Tibial artery (tissue), 4 donors: Measurements from ENCODE around the gene IL10RA.

Experiments used
- DNase-seq, 2 donors: peaks; one replicate each; pipeline ENCODE4 v3.0.0-alpha.2; 2019
- H3K27ac ChIP-seq, 2 donors: fragments of 200-600 bp; sonication (generic) in 1 of 2; 1 replicate in 1 of 2; 2 replicates in 1 of 2; pipeline ENCODE4 v1.5.1; 2018 to 2019; ENCODE audit warnings: mild to moderate bottlenecking in 1 of 2
- H3K27me3 ChIP-seq, 2 donors: fragments of 200-600 bp; sonication (generic) in 1 of 2; one replicate each; pipeline versions ENCODE4 v1.5.1 to v1.6.0; 2016 to 2019
- H3K36me3 ChIP-seq, 3 donors: fragments of 200-600 bp; sonication (generic) in 2 of 3; one replicate each; pipeline ENCODE4 v1.5.1; 2016 to 2019; ENCODE audit warnings: mild to moderate bottlenecking in 2 of 3
- H3K4me1 ChIP-seq, 4 donors: fragments of 200-600 bp; sonication (generic) in 2 of 4; 1 replicate in 3 of 4; 2 replicates in 1 of 4; pipeline ENCODE4 v1.5.1; 2016 to 2019
- H3K4me3 ChIP-seq, 2 donors: fragments of 200-600 bp; sonication (generic) in 1 of 2; 1 replicate in 1 of 2; 2 replicates in 1 of 2; pipeline ENCODE4 v1.5.1; 2018 to 2019; ENCODE audit warnings: mild to moderate bottlenecking in 2 of 2
- H3K9me3 ChIP-seq, 3 donors: fragments of 200-600 bp; sonication (generic) in 1 of 3; one replicate each; pipeline ENCODE4 v1.5.1; 2016 to 2019
- intact Hi-C: fragments of 100-400 bp; cut with DNase I; formaldehyde crosslinking; loops from one replicate; pipeline ENCODE4 v1.15.0; 2023; ENCODE audit warnings: low total_unique reads
- TF ChIP-seq, protein P1 (sequence below), 2 experiments: fragments of 200-600 bp in 1 of 2; fragments of 450-650 bp in 1 of 2; IDR thresholded peaks; one replicate each; pipeline ENCODE4 v1.5.1; 2017 to 2019; ENCODE audit warnings: antibody characterized with exemption in 2 of 2, mild to moderate bottlenecking in 1 of 2, moderate library complexity in 1 of 2

The IL10RA gene

DNA sequence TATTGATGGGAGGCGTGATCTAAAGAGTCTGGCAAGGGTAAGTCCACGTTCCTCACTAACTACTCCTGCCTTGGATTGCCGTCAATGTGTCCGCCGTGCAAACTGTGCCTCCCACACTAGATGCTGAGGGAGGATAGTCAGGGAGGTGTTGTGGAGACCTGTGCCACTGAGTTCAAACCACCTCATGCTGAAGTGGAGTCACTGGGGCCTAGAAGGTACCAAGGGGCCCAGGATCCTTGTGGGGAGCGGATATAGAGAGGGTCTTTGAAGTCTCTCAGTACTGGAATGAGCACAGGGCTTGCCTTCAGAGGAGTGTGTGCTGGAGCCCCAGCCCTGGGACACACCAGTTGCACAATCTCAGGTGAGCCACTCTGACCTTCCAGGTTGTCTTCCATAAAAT, 63.6 kb downstream of the IL10RA start:
- H3K4me1 ChIP-seq: no peaks in the 10 kb centered on the region
- TF ChIP-seq, protein P1, sequence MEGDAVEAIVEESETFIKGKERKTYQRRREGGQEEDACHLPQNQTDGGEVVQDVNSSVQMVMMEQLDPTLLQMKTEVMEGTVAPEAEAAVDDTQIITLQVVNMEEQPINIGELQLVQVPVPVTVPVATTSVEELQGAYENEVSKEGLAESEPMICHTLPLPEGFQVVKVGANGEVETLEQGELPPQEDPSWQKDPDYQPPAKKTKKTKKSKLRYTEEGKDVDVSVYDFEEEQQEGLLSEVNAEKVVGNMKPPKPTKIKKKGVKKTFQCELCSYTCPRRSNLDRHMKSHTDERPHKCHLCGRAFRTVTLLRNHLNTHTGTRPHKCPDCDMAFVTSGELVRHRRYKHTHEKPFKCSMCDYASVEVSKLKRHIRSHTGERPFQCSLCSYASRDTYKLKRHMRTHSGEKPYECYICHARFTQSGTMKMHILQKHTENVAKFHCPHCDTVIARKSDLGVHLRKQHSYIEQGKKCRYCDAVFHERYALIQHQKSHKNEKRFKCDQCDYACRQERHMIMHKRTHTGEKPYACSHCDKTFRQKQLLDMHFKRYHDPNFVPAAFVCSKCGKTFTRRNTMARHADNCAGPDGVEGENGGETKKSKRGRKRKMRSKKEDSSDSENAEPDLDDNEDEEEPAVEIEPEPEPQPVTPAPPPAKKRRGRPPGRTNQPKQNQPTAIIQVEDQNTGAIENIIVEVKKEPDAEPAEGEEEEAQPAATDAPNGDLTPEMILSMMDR (IDR thresholded peaks at IDR 0.05): no peak
- intact Hi-C loops: loop anchor here (5.0 kb wide), 1 partner anchor 207 kb away; no protein-coding TSS in a partner anchor
- H3K36me3 ChIP-seq: no peaks in the 10 kb centered on the region
- no peaks in the 10 kb centered on the region for H3K9me3 ChIP-seq
- H3K4me3 ChIP-seq: no peak overlapping the region
- no peak overlapping the region for H3K27ac ChIP-seq
- no peaks in the 10 kb centered on the region for H3K27me3 ChIP-seq
- DNase-seq: peak in 1 of 2 donors; percentile 31

DNA sequence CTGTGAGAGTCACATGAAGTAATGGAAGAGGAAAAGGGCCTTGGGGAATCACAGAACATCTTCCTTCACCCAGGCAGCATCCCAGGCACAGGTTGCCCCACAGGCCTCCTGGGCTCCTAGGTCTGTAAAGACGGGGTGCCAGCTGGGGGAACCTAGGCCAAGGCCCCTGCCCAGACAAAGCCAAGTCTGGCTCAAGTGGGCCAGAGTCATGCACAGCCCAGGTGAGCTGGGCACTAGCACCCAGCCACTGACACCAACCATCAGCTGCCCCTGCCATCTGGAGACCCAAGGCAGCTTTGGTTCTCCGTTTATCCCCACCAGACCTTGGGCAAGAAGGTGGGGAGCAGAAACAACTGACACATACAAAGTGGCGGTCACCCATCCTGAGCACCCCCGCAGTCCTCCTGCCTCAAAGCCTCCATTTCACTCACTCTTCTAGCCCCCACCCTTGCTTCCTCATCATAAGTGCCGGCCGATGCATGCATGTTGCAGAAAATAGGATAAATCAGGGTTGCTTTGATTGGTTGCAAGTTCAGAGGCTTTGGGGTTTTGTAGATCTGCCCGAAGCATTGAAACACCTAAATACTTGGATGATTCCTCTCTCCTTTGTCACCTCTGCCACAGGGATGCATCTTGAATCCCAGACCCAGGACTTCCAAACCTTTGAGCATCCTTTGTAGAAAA, 64.2 kb downstream of the IL10RA start:
- no peaks in the 10 kb centered on the region for H3K27me3 ChIP-seq
- intact Hi-C loops: loop anchor here (5.0 kb wide), 1 partner anchor 208 kb away; no protein-coding TSS in a partner anchor
- DNase-seq: peak in 1 of 2 donors; percentile 33
- no peak overlapping the region for H3K27ac ChIP-seq
- TF ChIP-seq, protein P1 (IDR thresholded peaks at IDR 0.05): no peak
- no peak overlapping the region for H3K4me3 ChIP-seq
- H3K36me3 ChIP-seq: no peaks in the 10 kb centered on the region
- H3K4me1 ChIP-seq: no peaks in the 10 kb centered on the region
- no peaks in the 10 kb centered on the region for H3K9me3 ChIP-seq
